Left lobe of liver (tissue), 2 donors: ENCODE data around the gene SOX8. TPM values are rescaled to one million over a fixed set of nuclear protein-coding genes. Genes with fewer than 3 reads are reported as not detected.
"Not testable (repeated sequence)": the region's sequence is repeated elsewhere in the genome, so short reads cannot be mapped to it uniquely, and the experiment has no call there.

Experiments used
- ATAC-seq: fragments of 200-7000 bp; cut with Tn5 transposase; one replicate; pipeline ENCODE4 v1.9.1; 2020; ENCODE audit warnings: mild to moderate bottlenecking, moderate library complexity
- DNase-seq: peaks from one replicate; pipeline ENCODE4 v3.0.0-alpha.2; 2020; ENCODE audit warnings: low spot score
- total RNA-seq: library from RNA; stranded (reverse); gene quantifications from one replicate; pipeline ENCODE4 v1.2.1, GENCODE V29; 2021
- donor health status: DM: no; HTN: no; CAD: no; lungs with moderate emphysema.
- donor health status: DM: no; HTN: yes; CAD: no.

The SOX8 gene
- total RNA-seq, 1 donor from 2014 or later = not detected

GRCh38 chr16:1021553-1022160, 40.1 kb downstream of the SOX8 start:
- ATAC-seq (no peak), DNase-seq (no peak)

GRCh38 chr16:1022466-1022865, 40.9 kb downstream of the SOX8 start:
- ATAC-seq (no peak), DNase-seq (no peak)

- DNase-seq = no peak
- no peak for ATAC-seq
These were observed 42.6 kb downstream of the SOX8 start for GRCh38 chr16:1024138-1024537.

GRCh38 chr16:1025183-1025809, 43.7 kb downstream of the SOX8 start:
- ATAC-seq, DNase-seq: not testable (repeated sequence)

- DNase-seq (no peak), ATAC-seq (no peak)
These were observed 44.6 kb downstream of the SOX8 start for GRCh38 chr16:1026057-1026783.

GRCh38 chr16:1026784-1027500, 45.4 kb downstream of the SOX8 start:
- DNase-seq (no peak), ATAC-seq (no peak)

- ATAC-seq (no peak), DNase-seq (no peak)
These were observed 45.9 kb downstream of the SOX8 start for GRCh38 chr16:1027501-1027815.

- DNase-seq (no peak), ATAC-seq (no peak)
These were observed 46.5 kb downstream of the SOX8 start for GRCh38 chr16:1028056-1028455.

GRCh38 chr16:1028524-1029258, 47.1 kb downstream of the SOX8 start:
- no peak for DNase-seq

GRCh38 chr16:1029259-1029545, 47.6 kb downstream of the SOX8 start:
- DNase-seq = no peak
- ATAC-seq = no peak

More at GRCh38 chr16:1028524-1029258, 47.1 kb downstream of the SOX8 start:
- no peak for ATAC-seq

GRCh38 chr16:1030473-1030901, 48.9 kb downstream of the SOX8 start:
- no peak for DNase-seq
- ATAC-seq = no peak

GRCh38 chr16:1031666-1032065, 50.1 kb downstream of the SOX8 start:
- ATAC-seq = no peak
- DNase-seq = no peak

- DNase-seq (no peak), ATAC-seq (no peak)
These were observed 51.0 kb downstream of the SOX8 start for GRCh38 chr16:1032607-1033006.

GRCh38 chr16:1033128-1033679, 51.6 kb downstream of the SOX8 start:
- no peak for ATAC-seq
- DNase-seq = no peak

GRCh38 chr16:1034230-1035065, 52.9 kb downstream of the SOX8 start:
- DNase-seq (no peak), ATAC-seq (no peak)

- no peak for ATAC-seq
- no peak for DNase-seq
These were observed 53.5 kb downstream of the SOX8 start for GRCh38 chr16:1035066-1035415.

GRCh38 chr16:1036166-1036565, 54.6 kb downstream of the SOX8 start:
- ATAC-seq (no peak), DNase-seq (no peak)
